H1 (cell line): ENCODE data around the gene CLDN8.

Experiments
- CBX8 ChIP-seq: fragments of 300-800, 300-1000 bp; sonication (generic); IDR thresholded peaks from 2 replicates; pipeline ENCODE4 v1.7.1; 2016; ENCODE audit warnings: low read depth, low read length, borderline replicate concordance
- CTCF ChIP-seq, 3 experiments: IDR thresholded peaks; 1 replicate in 2 of 3; 2 replicates in 1 of 3; pipeline versions ENCODE4 v1.5.1 to v1.6.1; 2011; ENCODE audit warnings: low read length in 3 of 3, mild to moderate bottlenecking in 3 of 3, inconsistent platforms in 2 of 3, low read depth in 1 of 3, moderate library complexity in 1 of 3; ENCODE audit not compliant: insufficient read depth in 1 of 3; ENCODE audit errors: control extremely low read depth in 1 of 3
- EP300 ChIP-seq, 2 experiments: IDR thresholded peaks; 1 replicate in 1 of 2; 2 replicates in 1 of 2; pipeline ENCODE4 v1.6.1; 2011 to 2012; ENCODE audit warnings: low read depth in 2 of 2, low read length in 2 of 2, mild to moderate bottlenecking in 2 of 2, borderline replicate concordance in 1 of 2, inconsistent platforms in 1 of 2, moderate library complexity in 1 of 2
- EZH2 ChIP-seq: fragments of 200-600 bp; sonication (generic); IDR thresholded peaks from 2 replicates; pipeline ENCODE4 v1.7.1; 2012; ENCODE audit warnings: low read depth, mild to moderate bottlenecking, moderate library complexity, low read length, inconsistent platforms; ENCODE audit not compliant: severe bottlenecking
- MAX ChIP-seq: IDR thresholded peaks from 2 replicates; pipeline ENCODE4 v1.6.1; 2012; ENCODE audit warnings: inconsistent platforms
- PHF8 ChIP-seq: fragments of 200-600 bp; sonication (generic); conservative IDR thresholded peaks from 2 replicates; pipeline ENCODE4 v1.7.1; 2012; ENCODE audit warnings: low read depth, mild to moderate bottlenecking, inconsistent platforms, low read length, moderate library complexity
- POLR2A ChIP-seq, 2 experiments: IDR thresholded peaks; 1 replicate in 1 of 2; 2 replicates in 1 of 2; pipeline ENCODE4 v1.6.1; 2011; ENCODE audit warnings: low read depth in 2 of 2, low read length in 2 of 2, mild to moderate bottlenecking in 2 of 2; ENCODE audit errors: control extremely low read depth in 1 of 2
- POLR2AphosphoS5 ChIP-seq: IDR thresholded peaks from 2 replicates; pipeline ENCODE4 v1.6.1; 2011; ENCODE audit warnings: low read depth, low read length
- RXRA ChIP-seq: IDR thresholded peaks from 2 replicates; pipeline ENCODE4 v1.6.1; 2011; ENCODE audit warnings: low read depth, mild to moderate bottlenecking, low read length, moderate library complexity; ENCODE audit not compliant: insufficient read depth
- YY1 ChIP-seq: IDR thresholded peaks from 2 replicates; pipeline ENCODE4 v1.6.1; 2011; ENCODE audit warnings: low read depth, mild to moderate bottlenecking, low read length

GRCh38 chr21:30206551-30207251 is 9.2 kb downstream of the CLDN8 start:
- no peak for TF ChIP-seq POLR2AphosphoS5
- TF ChIP-seq CBX8: no peak
- TF ChIP-seq YY1: no peak
- TF ChIP-seq PHF8: no peak
- no peak for TF ChIP-seq CTCF (IDR thresholded peaks at IDR 0.05; ENCODE audit: control extremely low read depth in 1 of 3, insufficient read depth in 1 of 3, low read depth in 1 of 3, low read length in 3 of 3)
- no peak for TF ChIP-seq EZH2
- no peak for TF ChIP-seq RXRA
- TF ChIP-seq EP300 (IDR thresholded peaks at IDR 0.05; ENCODE audit: borderline replicate concordance in 1 of 2, low read depth in 2 of 2, low read length in 2 of 2): no peak
- no peak for TF ChIP-seq MAX
- TF ChIP-seq POLR2A (IDR thresholded peaks at IDR 0.05; ENCODE audit: control extremely low read depth in 1 of 2, low read depth in 2 of 2, low read length in 2 of 2): no peak
